CD14-positive monocyte (primary cell): ENCODE results near the gene KDF1. TPM values are rescaled to one million over a fixed set of nuclear protein-coding genes. Genes with fewer than 3 reads are reported as not detected.

ENCODE experiments used
- DNase-seq, 3 donors: peaks; one replicate each; pipeline ENCODE4 v3.0.0-alpha.2; 2011 to 2022
- H2AFZ ChIP-seq: 2 replicates; pipeline ENCODE4 v1.6.0; 2012; ENCODE audit warnings: mild to moderate bottlenecking, low read depth, low read length, inconsistent platforms; ENCODE audit not compliant: insufficient read depth, poor library complexity, severe bottlenecking
- H3K27ac ChIP-seq, 2 donors: 1 replicate in 1 of 2; 2 replicates in 1 of 2; pipeline ENCODE4 v1.5.1; 2012 to 2013; ENCODE audit warnings: low read length in 2 of 2, control low read depth in 1 of 2, inconsistent platforms in 1 of 2, low read depth in 1 of 2, mild to moderate bottlenecking in 1 of 2
- H3K27me3 ChIP-seq, 2 donors: one replicate each; pipeline versions ENCODE4 v1.6.0 to v1.6.1; 2011 to 2013; ENCODE audit warnings: low read length in 2 of 2; ENCODE audit not compliant: control insufficient read depth in 2 of 2, insufficient read depth in 2 of 2
- H3K36me3 ChIP-seq, 2 donors: replicated peaks in 1 of 2; 1 replicate in 1 of 2; 2 replicates in 1 of 2; pipeline versions ENCODE4 v1.5.1 to v1.6.1; 2012 to 2013; ENCODE audit warnings: low read length in 2 of 2, control low read depth in 1 of 2, inconsistent platforms in 1 of 2, mild to moderate bottlenecking in 1 of 2; ENCODE audit not compliant: insufficient read depth in 2 of 2, control insufficient read depth in 1 of 2
- H3K4me1 ChIP-seq, 2 donors: 1 replicate in 1 of 2; 2 replicates in 1 of 2; pipeline versions ENCODE4 v1.5.1 to v1.6.1; 2012 to 2013; ENCODE audit warnings: low read length in 2 of 2, control low read depth in 1 of 2, inconsistent platforms in 1 of 2, mild to moderate bottlenecking in 1 of 2, moderate library complexity in 1 of 2; ENCODE audit not compliant: insufficient read depth in 2 of 2, control insufficient read depth in 1 of 2
- H3K4me2 ChIP-seq: replicated peaks from 2 replicates; pipeline ENCODE3; 2012; ENCODE audit warnings: low read length, moderate library complexity, mild to moderate bottlenecking; ENCODE audit not compliant: poor library complexity, severe bottlenecking; ENCODE audit errors: extremely low read depth
- H3K4me3 ChIP-seq, 3 experiments: fragments of 200-600 bp in 1 of 3; sonication (generic) in 1 of 3; replicated peaks in 1 of 3; 1 replicate in 2 of 3; 2 replicates in 1 of 3; pipeline ENCODE4 v1.5.1; 2011 to 2013; ENCODE audit warnings: low read length in 3 of 3, mild to moderate bottlenecking in 3 of 3, control low read depth in 2 of 3, low read depth in 2 of 3, inconsistent platforms in 1 of 3, moderate library complexity in 1 of 3
- H3K79me2 ChIP-seq: 2 replicates; pipeline ENCODE4 v1.6.0; 2012; ENCODE audit warnings: mild to moderate bottlenecking, control low read depth, inconsistent platforms, low read length, moderate library complexity; ENCODE audit not compliant: insufficient read depth
- H3K9ac ChIP-seq: 2 replicates; pipeline ENCODE4 v1.6.0; 2017; ENCODE audit warnings: low read length, mild to moderate bottlenecking; ENCODE audit not compliant: insufficient read depth, poor library complexity, severe bottlenecking
- H3K9me3 ChIP-seq, 2 donors: replicated peaks in 1 of 2; 1 replicate in 1 of 2; 2 replicates in 1 of 2; pipeline versions ENCODE4 v1.5.1 to v1.6.1; 2012 to 2013; ENCODE audit warnings: low read length in 2 of 2, control low read depth in 1 of 2; ENCODE audit not compliant: control insufficient read depth in 1 of 2, insufficient read depth in 1 of 2
- H4K20me1 ChIP-seq: 2 replicates; pipeline ENCODE4 v1.6.0; 2012; ENCODE audit warnings: mild to moderate bottlenecking, low read length, control low read depth, moderate library complexity; ENCODE audit not compliant: insufficient read depth
- H3K27ac Mint-ChIP-seq, 7 donors: one replicate each; pipeline ENCODE4 v1.8.0; 2020; ENCODE audit warnings: mild to moderate bottlenecking in 7 of 7, mixed read lengths in 7 of 7, moderate library complexity in 6 of 7, inconsistent platforms in 2 of 7
- H3K27me3 Mint-ChIP-seq, 3 donors: one replicate each; pipeline ENCODE4 v1.8.0; 2021 to 2022; ENCODE audit warnings: low read depth in 3 of 3, mild to moderate bottlenecking in 3 of 3, mixed read lengths in 3 of 3, moderate library complexity in 3 of 3, inconsistent platforms in 1 of 3
- H3K36me3 Mint-ChIP-seq, 2 donors: one replicate each; pipeline ENCODE4 v1.8.0; 2020; ENCODE audit warnings: mixed read lengths in 2 of 2, inconsistent platforms in 1 of 2, mild to moderate bottlenecking in 1 of 2
- H3K4me1 Mint-ChIP-seq: one replicate; pipeline ENCODE4 v1.8.0; 2020; ENCODE audit warnings: mild to moderate bottlenecking, mixed read lengths
- H3K4me3 Mint-ChIP-seq, 2 donors: one replicate each; pipeline ENCODE4 v1.8.0; 2020; ENCODE audit warnings: mild to moderate bottlenecking in 2 of 2, mixed read lengths in 2 of 2, moderate library complexity in 1 of 2
- H3K9me3 Mint-ChIP-seq, 7 donors: one replicate each; pipeline ENCODE4 v1.8.0; 2020 to 2022; ENCODE audit warnings: mixed read lengths in 7 of 7, mild to moderate bottlenecking in 6 of 7, moderate library complexity in 6 of 7, inconsistent platforms in 2 of 7
- CTCF ChIP-seq: fragments of 200-600 bp; IDR thresholded peaks from one replicate; pipeline ENCODE4 v1.8.0; 2022; ENCODE audit warnings: antibody characterized with exemption, mild to moderate bottlenecking
- WGBS: methylation state at CpG from one replicate; pipeline ENCODE4 v1.1.5; 2013; ENCODE audit warnings: missing lambda C conversion rate; ENCODE audit not compliant: insufficient coverage; 5-methylcytosine and 5-hydroxymethylcytosine counted together
- intact Hi-C, 2 donors: fragments of 100-400 bp; cut with micrococcal nuclease; formaldehyde crosslinking; loops; one replicate each; pipeline versions ENCODE4 v1.15.0 to v1.15.1; 2023
- polyA plus RNA-seq, 3 donors: library from polyadenylated mRNA; depleted of rRNA in 1 of 3; unstranded in 2 of 3; stranded (reverse) in 1 of 3; fragments of 300-500 nt in 2 of 3; fragments of >200 nt in 1 of 3; fragmentation: Illumina TruSeq in 2 of 3; gene quantifications; 1 replicate in 2 of 3; 2 replicates in 1 of 3; pipeline ENCODE4 v1.2.3, GENCODE V29; 2012 to 2021

KDF1 gene
- polyA plus RNA-seq, 3 donors, result not detected

GRCh38 chr1:27005648-27006496, 45.6 kb upstream of the KDF1 start:
- TF ChIP-seq CTCF, result no peak
- Mint-ChIP-seq H3K36me3 (peaks cover 0 to 8% of the 10 kb centered on the region in 2 donors), H3K4me1 (peaks cover 33% of the 10 kb centered on the region), H3K27ac (peak overlapping the region in 1 of 7 donors; percentile 68), H3K27me3 (peaks cover 0 to 6% (median 0%) of the 10 kb centered on the region in 3 donors), H3K4me3 (no peak overlapping the region), H3K9me3 (no peaks in the 10 kb centered on the region)
- 92% methylated on average over 47 of the region's 48 CpGs for WGBS
- no peak overlapping the region for H2AFZ ChIP-seq
- no peaks in the 10 kb centered on the region for H3K9me3 ChIP-seq
- H3K4me3 ChIP-seq, result no peak overlapping the region
- peaks cover 22 to 26% of the 10 kb centered on the region in 2 donors for H3K4me1 ChIP-seq
- H3K27ac ChIP-seq, result no peak overlapping the region
- intact Hi-C loops, result no loop called here
- no peaks in the 10 kb centered on the region for H4K20me1 ChIP-seq
- DNase-seq, result no peak
- H3K9ac ChIP-seq, result no peak overlapping the region
- no peaks in the 10 kb centered on the region for H3K79me2 ChIP-seq
- no peaks in the 10 kb centered on the region for H3K27me3 ChIP-seq
- no peak overlapping the region for H3K4me2 ChIP-seq
- H3K36me3 ChIP-seq, result no peaks in the 10 kb centered on the region

- peaks cover 0 to 3% (median 0%) of the 10 kb centered on the region in 3 donors for H3K27me3 Mint-ChIP-seq
- no peak for DNase-seq
- Histone ChIP-seq H3K4me3 (no peak overlapping the region), H3K9ac (no peak overlapping the region), H3K36me3 (no peaks in the 10 kb centered on the region), H3K27me3 (no peaks in the 10 kb centered on the region), H3K79me2 (no peaks in the 10 kb centered on the region), H3K4me2 (no peak overlapping the region), H3K9me3 (no peaks in the 10 kb centered on the region), H4K20me1 (no peaks in the 10 kb centered on the region), H2AFZ (no peak overlapping the region), H3K27ac (no peak overlapping the region), H3K4me1 (peaks cover 29 to 34% of the 10 kb centered on the region in 2 donors)
- no peak overlapping the region for H3K4me3 Mint-ChIP-seq
- no CpG with 5 or more reads among the region's 3 CpGs for WGBS
- H3K9me3 Mint-ChIP-seq, result no peaks in the 10 kb centered on the region
- peaks cover 40% of the 10 kb centered on the region for H3K4me1 Mint-ChIP-seq
- TF ChIP-seq CTCF, result no peak
- intact Hi-C loops, result no loop called here
- peaks cover 0 to 11% of the 10 kb centered on the region in 2 donors for H3K36me3 Mint-ChIP-seq
- H3K27ac Mint-ChIP-seq, result no peak overlapping the region
These were observed 44.9 kb upstream of the KDF1 start for GRCh38 chr1:27005166-27005530.
